Measurements from ENCODE around the gene RMC1. TPM values are rescaled to one million over a fixed set of nuclear protein-coding genes. Genes with fewer than 3 reads are reported as not detected.

Gene RMC1
- total and polyA plus RNA-seq, 8 donors = 7.7 to 31.9 (median 10.7) TPM

- FAIRE-seq = no peak
- intact Hi-C loops (cut with DNase I) = loop anchor here in 1 of 3 donors (5.0 kb wide), 1 partner anchor 75 kb away; the partner anchor contains the start of gene NPC1
Measured at GRCh38 chr18:23512641-23513040, 9.3 kb downstream of the RMC1 start.

GRCh38 chr18:23515911-23516546 lies 12.7 kb downstream of the RMC1 start:
- intact Hi-C loops (cut with DNase I) = no loop called here

More at GRCh38 chr18:23512641-23513040, 9.3 kb downstream of the RMC1 start:
- DNase-seq = no peak
- Histone ChIP-seq H3K9me3 (no peaks in the 10 kb centered on the region), H3K4me3 (no peak overlapping the region), H3K36me3 (peaks cover 0 to 4% (median under 1%) of the 10 kb centered on the region in 3 donors), H3K4me1 (no peaks in the 10 kb centered on the region), H3K27ac (no peak overlapping the region), H3K27me3 (no peaks in the 10 kb centered on the region)
- ATAC-seq = no peak
- 98 to 100% methylated on average over 1 of the region's 1 CpG for WGBS, 2 donors
- TF ChIP-seq CTCF (IDR thresholded peaks at IDR 0.05) = no peak

DNA sequence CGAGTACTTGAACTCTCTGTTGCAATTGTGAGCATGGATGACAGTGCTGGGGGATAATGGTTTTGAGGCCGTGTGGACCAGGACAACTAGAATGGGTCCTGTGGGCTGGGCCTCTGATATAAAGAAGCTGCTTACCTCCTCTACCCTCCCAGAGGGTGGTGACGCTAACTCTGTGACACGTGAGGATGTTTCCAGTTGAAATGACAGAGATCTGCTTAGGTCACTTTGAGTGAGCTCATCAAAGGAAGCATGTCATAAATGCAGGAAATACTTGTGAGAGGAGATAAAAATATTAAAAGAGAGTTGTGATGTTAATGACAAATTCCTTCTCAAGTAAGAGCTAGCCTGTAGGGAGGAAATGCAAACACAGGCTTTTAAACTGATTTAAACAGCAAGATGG lies 16.4 kb downstream of the RMC1 start:
- Histone ChIP-seq H3K4me1 (no peaks in the 10 kb centered on the region), H3K9me3 (no peaks in the 10 kb centered on the region), H3K36me3 (peaks cover 0 to 55% (median 21%) of the 10 kb centered on the region in 3 donors), H3K27ac (no peak overlapping the region), H3K27me3 (no peaks in the 10 kb centered on the region), H3K4me3 (no peak overlapping the region)
- FAIRE-seq (no peak), ATAC-seq (no peak), DNase-seq (no peak)
- 80 to 81% methylated on average over 4 of the region's 4 CpGs for WGBS, 2 donors
- intact Hi-C loops (cut with DNase I) = no loop called here
- no peak for TF ChIP-seq CTCF (IDR thresholded peaks at IDR 0.05)

More at GRCh38 chr18:23515911-23516546, 12.7 kb downstream of the RMC1 start:
- FAIRE-seq (no peak), ATAC-seq (peak; percentile 85 to 100 (median 97)), DNase-seq (peak; percentile 45 to 76 (median 72))
- Histone ChIP-seq H3K4me1 (no peaks in the 10 kb centered on the region), H3K27ac (no peak overlapping the region), H3K4me3 (no peak overlapping the region), H3K27me3 (no peaks in the 10 kb centered on the region), H3K9me3 (no peaks in the 10 kb centered on the region), H3K36me3 (peaks cover 0 to 33% (median 21%) of the 10 kb centered on the region in 3 donors)
- WGBS, 2 donors = 44 to 48% methylated on average over 17 of the region's 17 CpGs
- TF ChIP-seq CTCF (IDR thresholded peaks at IDR 0.05) = peak; percentile 39 to 88 (median 64)

DNA sequence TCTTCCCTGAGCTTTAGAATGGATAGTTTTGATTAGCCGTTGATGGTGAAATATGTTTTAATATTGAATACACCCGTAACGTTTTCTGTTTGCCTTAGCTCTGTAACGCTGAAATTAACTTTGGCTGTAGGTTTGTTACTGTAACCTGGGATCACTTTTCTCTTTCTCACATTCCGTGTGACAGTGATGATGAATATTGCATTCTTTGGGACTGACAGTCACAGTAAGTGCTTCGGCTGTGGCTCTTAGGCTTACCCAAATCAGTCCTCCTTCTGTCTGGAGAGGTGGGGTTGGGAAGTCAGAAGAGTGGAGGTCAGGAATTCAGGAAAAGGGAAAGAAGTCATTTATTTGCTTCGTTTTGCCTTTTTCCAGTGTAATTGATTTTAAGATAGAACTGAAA lies 18.0 kb downstream of the RMC1 start:
- Histone ChIP-seq H3K36me3 (peaks cover 0 to 65% (median 21%) of the 10 kb centered on the region in 3 donors), H3K9me3 (no peaks in the 10 kb centered on the region), H3K27ac (no peak overlapping the region), H3K27me3 (no peaks in the 10 kb centered on the region), H3K4me1 (no peaks in the 10 kb centered on the region), H3K4me3 (no peak overlapping the region)
- 76 to 79% methylated on average over 7 of the region's 7 CpGs for WGBS, 2 donors
- TF ChIP-seq CTCF (IDR thresholded peaks at IDR 0.05) = no peak
- DNase-seq (no peak), FAIRE-seq (no peak), ATAC-seq (no peak)
- intact Hi-C loops (cut with DNase I) = no loop called here

- intact Hi-C loops (cut with DNase I) = no loop called here
- TF ChIP-seq CTCF (IDR thresholded peaks at IDR 0.05) = no peak
- Histone ChIP-seq H3K27me3 (no peaks in the 10 kb centered on the region), H3K27ac (no peak overlapping the region), H3K4me1 (no peaks in the 10 kb centered on the region), H3K9me3 (no peaks in the 10 kb centered on the region), H3K36me3 (peaks cover 0 to 66% (median 21%) of the 10 kb centered on the region in 3 donors), H3K4me3 (no peak overlapping the region)
- ATAC-seq (no peak), FAIRE-seq (no peak), DNase-seq (no peak)
- WGBS, 2 donors = 88 to 90% methylated on average over 7 of the region's 7 CpGs
Measured at GRCh38 chr18:23521907-23522306, 18.6 kb downstream of the RMC1 start.
